HUES64 (cell line): ENCODE measurements around the gene CSF1R.
"Not testable (repeated sequence)": the region's sequence is repeated elsewhere in the genome, so short reads cannot be mapped to it uniquely, and the experiment has no call there.

Experiments used
- H3K27ac ChIP-seq: 2 replicates; pipeline ENCODE4 v1.7.0; 2013; ENCODE audit warnings: low read depth, low read length, inconsistent platforms
- H3K27me3 ChIP-seq: 2 replicates; pipeline ENCODE4 v1.6.1; 2013; ENCODE audit warnings: mild to moderate bottlenecking, low read length; ENCODE audit not compliant: insufficient read depth
- H3K36me3 ChIP-seq: 2 replicates; pipeline ENCODE4 v1.6.1; 2013; ENCODE audit warnings: mild to moderate bottlenecking, low read length; ENCODE audit not compliant: insufficient read depth
- H3K4me1 ChIP-seq: 2 replicates; pipeline ENCODE4 v1.6.1; 2013; ENCODE audit warnings: mild to moderate bottlenecking, low read length, moderate library complexity; ENCODE audit not compliant: insufficient read depth
- H3K4me3 ChIP-seq: 2 replicates; pipeline ENCODE4 v1.5.1; 2013; ENCODE audit warnings: mild to moderate bottlenecking, low read length, moderate library complexity
- H3K9ac ChIP-seq: 2 replicates; pipeline ENCODE4 v1.6.1; 2013; ENCODE audit warnings: mild to moderate bottlenecking, low read depth, low read length
- H3K9me3 ChIP-seq: 2 replicates; pipeline ENCODE4 v1.6.1; 2013; ENCODE audit warnings: low read depth, low read length; ENCODE audit not compliant: insufficient read depth
- WGBS: fragments of 150-250, 120-280 bp; methylation state at CpG from one replicate; pipeline ENCODE4 v1.1.7; 2013; ENCODE audit warnings: missing lambda C conversion rate; 5-methylcytosine and 5-hydroxymethylcytosine counted together

Gene CSF1R

GRCh38 chr5:150035139-150035895 is 51.0 kb downstream of the CSF1R start:
- Histone ChIP-seq H3K36me3 (peaks cover 100% of the 10 kb centered on the region), H3K4me3 (no peak overlapping the region), H3K9ac (no peak overlapping the region), H3K4me1 (no peaks in the 10 kb centered on the region), H3K27me3 (no peaks in the 10 kb centered on the region), H3K9me3 (no peaks in the 10 kb centered on the region), H3K27ac (no peak overlapping the region)
- 93% methylated on average over 7 of the region's 7 CpGs for WGBS

DNA sequence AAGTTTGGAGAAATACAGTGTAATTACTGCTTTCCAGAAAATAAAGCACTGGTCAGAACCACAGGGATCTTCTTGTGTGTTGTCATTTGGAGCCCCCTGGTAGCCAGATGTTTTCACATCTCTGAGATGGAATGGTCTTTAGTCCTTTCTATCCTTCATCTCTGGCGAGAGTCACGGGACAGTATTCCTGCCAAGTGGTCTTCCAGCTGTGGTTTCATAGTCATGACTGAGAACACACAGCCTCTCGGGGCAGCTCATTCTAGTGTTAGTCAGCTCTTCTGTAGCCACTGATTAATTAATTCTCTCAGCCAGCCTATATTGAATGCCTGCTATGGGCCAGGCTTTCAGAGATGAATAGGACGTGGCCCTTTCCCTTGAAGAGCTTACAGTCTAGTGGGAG is 51.7 kb downstream of the CSF1R start:
- Histone ChIP-seq H3K9ac (no peak overlapping the region), H3K36me3 (peaks cover 100% of the 10 kb centered on the region), H3K4me1 (no peaks in the 10 kb centered on the region), H3K9me3 (no peaks in the 10 kb centered on the region), H3K4me3 (no peak overlapping the region), H3K27ac (no peak overlapping the region), H3K27me3 (no peaks in the 10 kb centered on the region)
- WGBS: 94% methylated on average over 4 of the region's 4 CpGs

- H3K4me1 ChIP-seq: no peaks in the 10 kb centered on the region
- no peaks in the 10 kb centered on the region for H3K9me3 ChIP-seq
- no peak overlapping the region for H3K27ac ChIP-seq
- H3K4me3 ChIP-seq: no peak overlapping the region
- H3K36me3 ChIP-seq: peaks cover 97% of the 10 kb centered on the region
- WGBS: 93% methylated on average over 4 of the region's 4 CpGs
- H3K27me3 ChIP-seq: no peaks in the 10 kb centered on the region
- no peak overlapping the region for H3K9ac ChIP-seq
Observed at GRCh38 chr5:150033334-150033733, 53.0 kb downstream of the CSF1R start.

DNA sequence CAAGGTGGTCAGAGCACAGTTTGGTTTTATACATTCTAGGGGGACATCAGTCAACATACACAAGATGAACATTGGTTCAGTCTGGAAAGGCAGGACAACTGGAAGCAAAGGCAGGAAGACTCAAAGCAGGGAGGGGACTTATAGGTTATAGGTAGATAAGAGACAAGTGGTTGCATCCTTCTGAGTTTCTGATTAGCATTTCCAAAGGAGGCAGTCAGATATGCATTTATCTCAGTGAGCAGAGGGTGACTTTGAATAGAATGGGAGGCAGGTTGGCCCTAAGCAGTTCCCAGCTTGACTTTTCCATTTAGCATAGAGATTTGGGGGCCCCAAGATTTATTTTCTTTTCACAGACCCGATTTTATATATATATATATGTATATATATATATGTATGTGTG is 58.3 kb downstream of the CSF1R start:
- H3K9ac ChIP-seq, H3K9me3 ChIP-seq, H3K27ac ChIP-seq, H3K4me1 ChIP-seq, H3K4me3 ChIP-seq, H3K27me3 ChIP-seq: not testable (repeated sequence)
- no CpG with 5 or more reads among the region's 1 CpG for WGBS
- peaks cover 92% of the 10 kb centered on the region for H3K36me3 ChIP-seq

DNA sequence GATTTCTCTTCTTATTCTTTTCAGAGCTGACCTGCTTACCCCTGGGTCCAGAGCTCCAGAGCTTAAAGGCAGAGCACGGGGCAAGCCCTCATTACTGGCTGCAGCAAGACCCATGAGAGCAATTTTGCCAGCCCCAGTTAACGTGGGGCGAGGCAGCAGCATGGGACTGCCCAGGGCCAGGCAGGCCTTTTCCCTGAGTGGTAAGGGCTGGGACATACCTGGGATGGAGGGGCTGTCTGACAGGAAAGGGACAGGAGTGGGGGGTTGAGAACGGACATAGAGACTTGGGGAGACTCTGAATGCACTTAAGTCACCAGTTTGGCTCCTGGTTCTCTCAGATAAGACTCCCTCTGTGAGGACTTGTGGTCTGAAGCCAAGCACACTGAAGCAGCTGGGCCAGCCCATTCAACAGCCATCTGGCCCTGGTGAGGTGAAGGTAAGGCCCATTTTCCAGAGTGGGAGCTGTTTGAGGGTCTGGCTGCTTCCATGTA is 59.6 kb downstream of the CSF1R start:
- H3K9ac ChIP-seq: no peak overlapping the region
- WGBS: 94% methylated on average over 4 of the region's 4 CpGs
- peaks cover 14% of the 10 kb centered on the region for H3K4me1 ChIP-seq
- peaks cover 92% of the 10 kb centered on the region for H3K36me3 ChIP-seq
- H3K27ac ChIP-seq: no peak overlapping the region
- no peak overlapping the region for H3K4me3 ChIP-seq
- no peaks in the 10 kb centered on the region for H3K9me3 ChIP-seq
- no peaks in the 10 kb centered on the region for H3K27me3 ChIP-seq

- H3K9me3 ChIP-seq: no peaks in the 10 kb centered on the region
- H3K4me3 ChIP-seq: no peak overlapping the region
- H3K36me3 ChIP-seq: peaks cover 92% of the 10 kb centered on the region
- peaks cover 23% of the 10 kb centered on the region for H3K4me1 ChIP-seq
- 96% methylated on average over 9 of the region's 9 CpGs for WGBS
- no peak overlapping the region for H3K27ac ChIP-seq
- H3K9ac ChIP-seq: no peak overlapping the region
- H3K27me3 ChIP-seq: no peaks in the 10 kb centered on the region
Observed at GRCh38 chr5:150024346-150024984, 61.9 kb downstream of the CSF1R start.

DNA sequence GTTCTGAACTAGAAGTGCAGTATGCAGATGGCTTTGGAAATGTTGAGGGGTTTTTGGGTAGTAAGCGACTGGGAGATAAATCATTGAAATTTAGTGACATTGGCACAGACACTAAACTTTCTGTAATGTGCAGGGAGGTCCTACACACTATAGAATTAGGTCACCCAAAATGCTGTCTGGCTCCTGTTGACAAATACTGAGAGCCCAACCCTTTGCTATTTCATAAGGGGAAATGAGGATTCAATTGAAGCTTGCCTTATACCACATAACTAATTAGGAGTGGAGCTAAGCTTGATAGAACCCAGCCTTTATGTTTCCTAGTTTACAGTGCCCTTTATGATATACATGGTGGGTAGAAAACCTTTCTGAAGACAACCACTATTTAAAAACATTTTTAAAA is 63.2 kb downstream of the CSF1R start:
- no peak overlapping the region for H3K4me3 ChIP-seq
- H3K36me3 ChIP-seq: peaks cover 96% of the 10 kb centered on the region
- H3K27ac ChIP-seq: no peak overlapping the region
- H3K4me1 ChIP-seq: peaks cover 23% of the 10 kb centered on the region
- H3K9me3 ChIP-seq: no peaks in the 10 kb centered on the region
- 95% methylated on average over 1 of the region's 1 CpG for WGBS
- no peak overlapping the region for H3K9ac ChIP-seq
- H3K27me3 ChIP-seq: no peaks in the 10 kb centered on the region

DNA sequence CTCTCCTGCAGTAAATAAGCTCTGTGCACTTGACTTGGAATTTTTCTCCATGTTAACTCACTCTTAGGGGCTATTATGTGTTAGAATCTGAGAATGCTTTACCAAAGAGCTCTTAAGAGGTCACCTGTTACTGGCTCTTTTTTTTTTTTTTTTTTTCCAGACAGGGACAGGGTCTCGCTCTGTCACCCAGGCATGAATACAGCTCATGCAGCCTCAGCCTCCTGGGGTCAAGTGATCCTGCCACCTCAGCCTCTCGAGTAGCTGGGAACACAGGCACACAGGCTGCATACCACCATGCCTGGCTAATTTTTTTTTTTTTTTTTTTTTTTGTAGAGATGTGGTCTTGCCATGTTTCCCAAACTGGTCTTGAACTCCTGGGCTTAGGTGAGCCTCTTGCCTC is 63.7 kb downstream of the CSF1R start:
- Histone ChIP-seq H3K36me3 (peaks cover 96% of the 10 kb centered on the region), H3K9me3 (no peaks in the 10 kb centered on the region), H3K9ac (peak overlapping the region; percentile 38; the same call in 1 of the 2 replicates), H3K27me3 (no peaks in the 10 kb centered on the region), H3K4me3 (no peak overlapping the region), H3K4me1 (peaks cover 23% of the 10 kb centered on the region), H3K27ac (peak overlapping the region; percentile 85; the same call in 1 of the 2 replicates)
- WGBS: 73% methylated on average over 2 of the region's 2 CpGs

- Histone ChIP-seq H3K9ac (peak overlapping the region; percentile 39; the same call in 1 of the 2 replicates), H3K27me3 (no peaks in the 10 kb centered on the region), H3K9me3 (no peaks in the 10 kb centered on the region), H3K4me3 (no peak overlapping the region), H3K27ac (peak overlapping the region; percentile 85), H3K4me1 (peaks cover 23% of the 10 kb centered on the region), H3K36me3 (peaks cover 96% of the 10 kb centered on the region)
- WGBS: 98% methylated on average over 1 of the region's 1 CpG
Observed at GRCh38 chr5:150022158-150022531, 64.2 kb downstream of the CSF1R start.

DNA sequence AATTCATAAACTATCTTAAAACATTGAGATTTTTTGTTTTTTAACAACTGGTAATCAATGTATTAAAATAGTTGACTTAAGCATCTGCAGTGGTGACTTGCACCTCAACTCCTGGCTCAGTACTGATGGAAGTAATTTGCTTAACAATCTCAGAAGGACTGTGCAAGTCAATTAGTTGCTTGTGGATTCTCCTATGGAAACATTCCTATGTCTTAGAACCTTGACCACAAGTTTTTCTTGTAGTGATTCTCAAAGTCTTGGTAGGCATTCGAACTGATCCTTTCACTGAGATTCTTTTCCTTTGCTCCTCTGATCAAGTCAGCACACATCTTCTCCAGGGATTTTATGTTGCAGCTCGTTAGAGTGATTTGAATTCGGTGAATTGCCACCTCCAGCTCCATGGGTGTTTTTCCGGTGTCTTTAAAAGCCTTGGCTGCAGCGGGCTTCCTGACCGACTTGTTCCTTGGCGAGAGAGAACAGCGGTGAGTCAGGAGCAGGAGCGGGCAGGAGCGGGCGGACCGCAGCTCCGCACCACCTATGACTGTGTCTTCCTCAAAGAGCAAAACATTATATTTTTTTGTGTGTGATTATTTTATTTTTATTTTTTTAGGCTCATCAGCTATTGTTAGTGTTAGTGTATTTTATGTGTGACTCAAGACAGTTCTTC is 64.7 kb downstream of the CSF1R start:
- no peak overlapping the region for H3K4me3 ChIP-seq
- 46% methylated on average over 13 of the region's 13 CpGs for WGBS
- peaks cover 96% of the 10 kb centered on the region for H3K36me3 ChIP-seq
- peak overlapping the region; percentile 39; the same call in 1 of the 2 replicates for H3K9ac ChIP-seq
- H3K27ac ChIP-seq: peak overlapping the region; percentile 85
- peaks cover 23% of the 10 kb centered on the region for H3K4me1 ChIP-seq
- H3K9me3 ChIP-seq: no peaks in the 10 kb centered on the region
- no peaks in the 10 kb centered on the region for H3K27me3 ChIP-seq

DNA sequence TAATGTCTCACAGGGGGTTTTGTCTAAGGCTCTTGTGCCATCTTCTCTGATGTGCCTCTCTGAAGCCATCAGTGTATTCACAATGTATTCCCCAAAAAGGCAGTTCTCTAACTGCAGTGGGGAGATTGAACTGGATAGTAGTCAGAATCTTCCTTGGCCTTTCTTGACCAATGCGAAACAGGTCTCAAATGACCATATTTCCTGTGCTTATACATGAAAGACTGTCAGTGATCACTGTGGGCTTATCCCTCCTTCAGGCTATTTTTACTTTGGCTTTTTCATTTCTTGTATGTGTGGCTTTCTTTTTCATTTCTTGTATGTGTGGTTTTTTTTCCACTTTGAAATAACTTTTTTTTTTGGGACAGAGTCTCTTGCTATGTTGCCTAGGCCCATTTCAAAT is 66.1 kb downstream of the CSF1R start:
- Histone ChIP-seq H3K4me1 (peaks cover 23% of the 10 kb centered on the region), H3K9ac (no peak overlapping the region), H3K4me3 (no peak overlapping the region), H3K36me3 (peaks cover 99% of the 10 kb centered on the region), H3K9me3 (peaks cover 9% of the 10 kb centered on the region; the same call in 1 of the 2 replicates), H3K27ac (no peak overlapping the region), H3K27me3 (no peaks in the 10 kb centered on the region)
- 92% methylated on average over 1 of the region's 1 CpG for WGBS
